ENCODE data around the gene STBD1. TPM values are rescaled to one million over a fixed set of nuclear protein-coding genes. Genes with fewer than 3 reads are reported as not detected.

STBD1 gene
- total RNA-seq, 1 donor from 2014 or later: 7.8 TPM

DNA sequence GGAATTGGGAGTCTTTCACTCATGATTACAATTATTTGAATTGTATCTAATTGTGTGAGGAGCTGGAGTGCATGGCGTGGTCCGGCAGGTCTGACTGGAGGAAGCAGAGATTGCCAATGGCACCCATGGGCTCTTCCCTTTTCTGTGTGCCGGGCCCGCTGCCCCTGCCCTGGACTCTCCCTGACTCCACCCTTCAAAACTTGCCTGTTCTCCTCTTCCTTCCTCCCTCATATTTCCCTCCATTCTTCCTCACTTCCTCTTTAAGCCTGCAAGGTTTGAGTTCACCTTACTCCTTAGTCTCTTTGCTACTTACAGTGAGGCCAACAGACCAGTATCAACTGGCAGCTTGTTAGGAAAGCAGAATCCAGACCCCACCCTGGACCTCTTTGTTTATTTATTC lies 6.5 kb upstream of the STBD1 start:
- no peak overlapping the region for H3K4me3 ChIP-seq (ENCODE audit: low read depth, low read length)

DNA sequence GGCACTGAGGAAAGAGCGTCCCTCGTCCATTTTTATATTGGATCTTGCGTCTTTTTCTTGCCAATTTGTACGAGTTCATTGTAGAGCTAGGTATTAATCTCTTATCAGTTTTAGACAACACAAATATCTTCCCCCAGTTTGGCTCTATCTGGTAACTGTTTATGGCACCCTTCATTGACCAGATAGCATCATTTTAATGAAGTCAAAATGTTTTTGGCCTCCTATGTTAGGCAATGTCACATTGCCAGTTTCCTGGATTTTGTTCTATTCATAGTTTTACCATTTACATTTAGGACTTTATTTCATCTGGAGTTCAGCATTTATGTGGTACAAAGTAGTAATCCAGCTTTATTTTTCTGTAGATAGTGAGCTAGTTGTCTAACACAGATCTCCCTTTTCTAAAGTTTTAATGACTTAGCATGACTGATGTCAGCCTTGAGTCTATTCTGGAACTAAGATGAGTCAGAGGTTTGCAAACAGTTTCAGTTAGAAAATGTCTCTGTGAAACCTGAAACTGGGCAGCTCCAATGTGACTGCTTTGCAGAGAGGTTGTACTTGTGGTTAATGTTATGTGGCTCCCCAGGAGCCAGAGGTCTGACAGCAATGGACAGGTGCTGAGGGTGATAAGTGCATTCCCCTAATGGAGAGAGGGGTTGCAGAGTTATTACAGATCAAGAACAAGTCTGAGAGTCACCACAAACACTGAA lies 5.3 kb upstream of the STBD1 start:
- no peak overlapping the region for H3K4me3 ChIP-seq (ENCODE audit: low read depth, low read length)
- peak; percentile 76 for DNase-seq (ENCODE audit: low read depth)
- TF ChIP-seq, protein P1, sequence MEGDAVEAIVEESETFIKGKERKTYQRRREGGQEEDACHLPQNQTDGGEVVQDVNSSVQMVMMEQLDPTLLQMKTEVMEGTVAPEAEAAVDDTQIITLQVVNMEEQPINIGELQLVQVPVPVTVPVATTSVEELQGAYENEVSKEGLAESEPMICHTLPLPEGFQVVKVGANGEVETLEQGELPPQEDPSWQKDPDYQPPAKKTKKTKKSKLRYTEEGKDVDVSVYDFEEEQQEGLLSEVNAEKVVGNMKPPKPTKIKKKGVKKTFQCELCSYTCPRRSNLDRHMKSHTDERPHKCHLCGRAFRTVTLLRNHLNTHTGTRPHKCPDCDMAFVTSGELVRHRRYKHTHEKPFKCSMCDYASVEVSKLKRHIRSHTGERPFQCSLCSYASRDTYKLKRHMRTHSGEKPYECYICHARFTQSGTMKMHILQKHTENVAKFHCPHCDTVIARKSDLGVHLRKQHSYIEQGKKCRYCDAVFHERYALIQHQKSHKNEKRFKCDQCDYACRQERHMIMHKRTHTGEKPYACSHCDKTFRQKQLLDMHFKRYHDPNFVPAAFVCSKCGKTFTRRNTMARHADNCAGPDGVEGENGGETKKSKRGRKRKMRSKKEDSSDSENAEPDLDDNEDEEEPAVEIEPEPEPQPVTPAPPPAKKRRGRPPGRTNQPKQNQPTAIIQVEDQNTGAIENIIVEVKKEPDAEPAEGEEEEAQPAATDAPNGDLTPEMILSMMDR (conservative IDR thresholded peaks at IDR 0.05; ENCODE audit: low read depth, low read length): no peak

More for the DNA sequence above, 6.5 kb upstream of the STBD1 start:
- DNase-seq (ENCODE audit: low read depth): no peak
- TF ChIP-seq, protein P1 (conservative IDR thresholded peaks at IDR 0.05; ENCODE audit: low read depth, low read length): no peak

DNA sequence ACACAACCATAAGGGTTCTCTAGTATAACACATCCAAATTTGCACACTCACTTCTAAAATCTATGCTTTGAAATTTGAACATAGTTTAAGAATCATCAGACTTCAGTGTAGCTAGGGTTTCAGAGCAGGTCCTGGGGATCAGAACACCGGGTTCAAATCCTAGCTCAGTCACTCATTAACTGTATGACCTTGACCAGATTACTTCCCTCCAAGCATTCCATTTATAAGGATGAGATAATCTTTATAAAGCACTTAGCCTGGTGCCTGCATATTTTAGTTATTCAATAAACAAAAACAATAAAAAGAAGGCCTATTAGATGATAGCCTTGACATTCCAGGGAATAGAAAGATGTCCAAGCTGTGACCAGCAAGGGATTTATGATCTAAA lies 4.8 kb upstream of the STBD1 start:
- no peak overlapping the region for H3K4me3 ChIP-seq (ENCODE audit: low read depth, low read length)
- TF ChIP-seq, protein P1 (conservative IDR thresholded peaks at IDR 0.05; ENCODE audit: low read depth, low read length): no peak
- DNase-seq (ENCODE audit: low read depth): no peak

DNA sequence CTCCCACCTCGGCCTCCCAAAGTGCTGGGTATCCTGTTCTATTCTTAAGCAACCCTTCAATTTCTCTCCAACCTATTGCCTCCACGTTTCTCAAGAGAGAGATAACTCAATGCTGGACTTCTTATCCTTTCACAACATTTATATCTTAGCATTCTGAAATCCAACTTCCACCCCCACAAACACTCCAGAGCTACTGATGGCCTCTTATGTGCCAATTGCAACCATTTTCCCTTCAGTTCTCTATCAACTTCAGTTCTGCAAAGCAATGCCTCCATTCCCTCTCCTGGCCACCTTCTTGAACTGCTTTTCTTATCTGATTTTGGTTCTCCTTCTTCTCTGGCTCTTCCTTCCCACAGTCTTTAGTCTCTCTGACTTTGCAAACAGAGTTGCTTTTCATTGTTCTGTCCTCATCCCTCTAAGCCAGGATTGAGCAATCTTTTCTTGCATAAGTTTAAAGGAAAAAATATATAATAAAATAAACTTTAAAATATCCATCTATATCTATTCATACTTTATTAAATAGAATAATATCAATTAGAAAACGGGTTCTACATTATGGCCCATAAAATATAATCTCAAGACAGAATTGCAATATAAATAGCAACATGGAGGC lies 3.6 kb upstream of the STBD1 start:
- DNase-seq (ENCODE audit: low read depth): no peak
- TF ChIP-seq, protein P1 (conservative IDR thresholded peaks at IDR 0.05; ENCODE audit: low read depth, low read length): no peak
- H3K4me3 ChIP-seq (ENCODE audit: low read depth, low read length): no peak overlapping the region

DNA sequence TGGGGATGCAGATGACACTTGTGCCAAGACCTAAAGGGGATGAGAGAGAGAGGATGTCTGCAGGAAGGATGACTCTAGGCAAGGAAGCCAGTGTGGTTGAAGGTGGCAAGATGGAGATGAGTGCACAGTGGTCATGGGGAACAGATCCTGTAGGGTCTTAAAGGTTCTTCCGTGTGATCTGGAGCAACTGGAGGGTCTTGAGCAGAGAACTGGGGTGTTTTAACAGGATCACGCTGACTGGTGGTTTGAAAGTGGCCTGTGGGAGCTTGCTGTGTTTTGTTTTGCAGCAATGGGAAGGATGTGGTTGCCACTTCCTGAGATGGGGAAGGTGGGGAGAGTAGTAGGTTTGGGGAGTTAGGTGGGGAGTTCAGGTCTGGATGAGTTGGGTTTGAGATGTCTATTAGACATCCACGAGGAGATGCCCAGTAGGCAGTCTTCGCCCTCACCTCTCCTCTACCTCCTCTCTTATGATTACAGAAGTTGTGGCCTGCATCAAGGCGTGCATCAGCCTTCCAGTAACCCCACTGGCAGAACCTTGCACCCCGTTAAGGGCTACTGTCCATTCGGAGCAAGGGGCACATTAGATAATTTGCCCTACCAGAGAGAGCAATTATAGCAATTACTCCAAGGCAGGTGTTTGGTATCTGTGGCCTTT lies 1.4 kb upstream of the STBD1 start:
- DNase-seq (ENCODE audit: low read depth): no peak
- peak overlapping the region; percentile 89 for H3K4me3 ChIP-seq (ENCODE audit: low read depth, low read length)
- TF ChIP-seq, protein P1 (conservative IDR thresholded peaks at IDR 0.05; ENCODE audit: low read depth, low read length): no peak

DNA sequence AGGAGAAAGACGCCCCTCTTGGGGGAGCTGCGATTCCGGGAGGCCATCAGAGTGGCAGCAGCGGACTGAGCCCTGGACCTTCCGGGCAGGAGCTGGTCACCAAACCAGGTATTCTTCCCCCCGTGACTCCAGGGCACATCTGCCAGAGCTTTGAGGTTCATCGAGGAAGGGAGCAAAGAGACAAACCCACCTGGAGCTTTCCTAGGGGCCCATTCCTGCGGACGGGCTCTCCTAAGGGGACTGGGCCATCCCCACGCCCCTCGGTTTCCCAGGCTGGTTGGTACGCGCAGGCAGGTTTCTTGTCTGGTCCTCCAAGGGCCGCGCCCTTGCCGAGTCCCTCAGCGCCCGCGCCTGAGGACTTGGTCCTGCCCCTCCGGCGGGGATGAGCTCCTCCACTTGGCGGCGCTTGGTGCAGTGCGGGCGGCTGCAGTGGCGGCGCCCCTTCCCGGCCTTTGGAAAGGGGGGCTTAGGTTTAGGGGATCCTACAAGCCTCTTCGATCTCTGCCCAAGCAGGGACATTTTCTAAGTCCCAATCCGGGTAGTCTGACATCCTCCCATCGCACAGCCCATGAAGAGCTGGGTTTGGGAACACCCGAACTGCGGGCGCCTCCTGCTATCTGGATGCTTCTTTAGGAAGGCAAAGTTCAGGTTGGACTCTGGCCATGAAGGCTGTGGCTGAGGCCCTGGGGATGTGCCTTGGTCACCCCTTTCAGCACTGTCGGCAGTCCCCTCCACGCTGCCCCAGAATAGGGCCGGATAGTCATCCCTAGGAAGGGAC lies 538 bp downstream of the STBD1 start:
- TF ChIP-seq, protein P1 (conservative IDR thresholded peaks at IDR 0.05; ENCODE audit: low read depth, low read length): peak; percentile 50
- peak overlapping the region; percentile 89 for H3K4me3 ChIP-seq (ENCODE audit: low read depth, low read length)
- no peak for DNase-seq (ENCODE audit: low read depth)

Measured in epithelial cell of proximal tubule (primary cell).